Calu3 (cell line): ENCODE measurements around the gene HCN2. TPM values are rescaled to one million over a fixed set of nuclear protein-coding genes. Genes with fewer than 3 reads are reported as not detected.

Source experiments
- BruUV-seq: library from RNA; stranded (reverse); fragments of 400-500 nt; replicated peaks from 2 replicates; lab custom pipeline; 2021; lab: Mats Ljungman, UMichigan
- CTCF ChIA-PET: fragments of 300-600 bp; sonication (Branson Sonifier 250); formaldehyde crosslinking; loops from one replicate; lab custom pipeline; 2022; ENCODE audit warnings: antibody characterized with exemption; lab: Charles Lee
- DNase-seq: peaks from one replicate; pipeline ENCODE4 v3.0.0; 2022
- H3K27ac Mint-ChIP-seq: one replicate; pipeline ENCODE4 v1.8.0; 2022; ENCODE audit warnings: mixed read lengths; ENCODE audit not compliant: unreplicated experiment
- H3K27me3 Mint-ChIP-seq: one replicate; pipeline ENCODE4 v1.8.0; 2022; ENCODE audit warnings: mixed read lengths; ENCODE audit not compliant: unreplicated experiment
- H3K36me3 Mint-ChIP-seq: one replicate; pipeline ENCODE4 v1.8.0; 2022; ENCODE audit warnings: mild to moderate bottlenecking, moderate library complexity, mixed read lengths; ENCODE audit not compliant: insufficient read depth, unreplicated experiment
- H3K4me1 Mint-ChIP-seq: one replicate; pipeline ENCODE4 v1.8.0; 2022; ENCODE audit warnings: mild to moderate bottlenecking, low read depth, mixed read lengths; ENCODE audit not compliant: unreplicated experiment
- H3K4me3 Mint-ChIP-seq: one replicate; pipeline ENCODE4 v1.8.0; 2022; ENCODE audit warnings: mild to moderate bottlenecking, low read depth, moderate library complexity, mixed read lengths; ENCODE audit not compliant: unreplicated experiment
- H3K9me3 Mint-ChIP-seq: one replicate; pipeline ENCODE4 v1.8.0; 2022; ENCODE audit warnings: low read depth, mixed read lengths; ENCODE audit not compliant: unreplicated experiment
- intact Hi-C: fragments of 100-400 bp; cut with micrococcal nuclease; formaldehyde crosslinking; loops from one replicate; pipeline ENCODE4 v1.10.0; 2022; ENCODE audit not compliant: unreplicated experiment
- total RNA-seq: library from RNA; stranded (reverse); gene quantifications from 2 replicates; pipeline ENCODE4 v1.2.3, GENCODE V29; 2022
- TF ChIP-seq, protein P1 (sequence below): fragments of 200-600 bp; IDR thresholded peaks from one replicate; pipeline ENCODE4 v1.8.0; 2022; ENCODE audit warnings: antibody characterized with exemption; ENCODE audit not compliant: unreplicated experiment

Gene HCN2
- total RNA-seq, 1 experiment from 2014 or later, result 0.09 TPM

DNA sequence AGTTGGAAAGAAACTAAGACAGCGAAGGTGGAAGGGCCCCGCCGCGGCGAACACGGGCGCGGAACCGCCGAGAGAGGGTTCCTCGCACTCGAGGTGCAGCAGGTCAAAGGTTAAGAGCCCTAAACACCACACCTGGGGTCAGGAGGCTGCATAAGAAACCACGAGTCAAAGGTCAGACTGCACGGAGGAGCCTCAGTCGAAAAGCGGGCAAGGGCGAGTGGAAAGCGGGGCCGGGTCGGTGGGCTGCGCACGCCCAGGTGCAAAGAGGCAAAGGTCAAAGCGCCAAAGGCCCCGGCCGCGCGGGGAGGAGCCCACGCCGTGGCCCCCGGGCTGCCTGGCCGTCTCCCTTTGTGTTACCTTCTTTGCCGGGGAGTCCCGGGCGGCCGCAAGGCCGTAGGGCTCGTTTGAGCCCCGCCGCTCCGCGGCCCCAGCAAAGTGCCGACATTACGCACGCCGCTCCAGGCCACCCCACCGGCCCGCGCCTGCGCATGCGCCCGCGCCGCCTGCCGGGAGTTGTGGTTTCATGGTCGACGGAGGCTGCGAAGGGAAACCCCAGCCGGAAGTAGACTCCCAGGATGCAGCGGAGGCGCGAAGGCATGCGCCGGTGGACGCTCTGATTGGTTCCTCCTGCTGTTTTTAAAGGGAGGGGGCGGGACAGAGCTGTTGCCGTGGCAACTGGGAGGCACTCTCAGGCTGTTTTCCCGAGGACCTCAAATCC lies 43.5 kb downstream of the HCN2 start, which contains the start of gene POLRMT:
TSS of gene POLRMT (minus strand) at position 470 of the 718 bp plus-strand sequence. CDS start at position 445, 25 bp downstream.
- CTCF ChIA-PET, result interaction anchor here (0.7 kb wide), 1 partner anchor 86 kb away, joined by 3 read pairs; no protein-coding TSS in a partner anchor
- H3K4me1 Mint-ChIP-seq, result no peaks in the 10 kb centered on the region

DNA sequence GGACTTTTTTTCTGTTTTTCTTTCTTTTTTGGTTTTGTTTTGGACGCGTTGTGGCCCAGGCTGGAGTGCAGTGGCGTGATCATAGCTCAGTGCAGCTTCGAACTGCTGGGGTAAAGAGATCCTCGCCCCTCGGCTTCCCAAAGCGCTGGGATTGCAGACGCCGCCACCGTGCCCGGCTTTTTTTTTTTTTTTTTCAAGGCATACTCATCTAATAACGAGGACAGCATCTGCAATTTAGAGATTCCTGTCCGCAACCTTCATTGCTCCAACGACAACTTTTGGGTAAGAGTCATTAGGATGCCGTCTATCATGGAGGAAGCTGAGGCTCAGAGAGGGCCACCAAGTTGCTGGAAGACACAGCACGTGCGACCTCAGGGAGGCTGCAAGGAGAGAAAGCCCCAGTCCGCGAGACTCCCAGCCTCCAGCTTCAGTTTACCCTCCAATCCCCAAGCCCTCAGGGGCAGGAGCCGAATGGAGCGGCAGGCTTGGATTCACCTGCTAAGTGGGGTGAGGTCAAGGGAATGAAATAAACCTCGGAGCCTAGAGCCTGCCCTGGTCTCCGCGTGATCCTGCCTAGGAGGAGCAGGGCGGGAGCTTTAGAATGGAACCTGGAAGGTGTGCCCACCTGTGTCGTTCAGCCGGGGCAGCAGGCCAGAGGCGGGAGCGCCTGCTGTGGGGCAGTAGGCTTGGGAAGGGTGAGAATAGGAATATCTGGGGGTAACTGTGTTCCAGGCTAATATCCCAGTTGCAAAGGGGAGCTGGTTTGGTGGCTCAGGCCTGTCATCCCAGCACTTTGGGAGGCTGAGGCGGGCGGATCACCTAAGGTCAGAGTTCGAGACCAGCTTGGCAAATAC lies 44.3 kb downstream of the HCN2 start:
- peaks cover 40% of the 10 kb centered on the region for H3K36me3 Mint-ChIP-seq
- peak overlapping the region; percentile 88 for H3K4me3 Mint-ChIP-seq
- CTCF ChIA-PET, result interaction anchor here (0.7 kb wide), 2 partner anchors 87 to 840 kb away, joined by 3 read pairs; no protein-coding TSS in a partner anchor
- no peaks in the 10 kb centered on the region for H3K9me3 Mint-ChIP-seq
- DNase-seq, result no peak
- H3K27me3 Mint-ChIP-seq, result peaks cover 3% of the 10 kb centered on the region
- BruUV-seq, result no TSS peak
- intact Hi-C loops, result no loop called here
- TF ChIP-seq, protein P1, sequence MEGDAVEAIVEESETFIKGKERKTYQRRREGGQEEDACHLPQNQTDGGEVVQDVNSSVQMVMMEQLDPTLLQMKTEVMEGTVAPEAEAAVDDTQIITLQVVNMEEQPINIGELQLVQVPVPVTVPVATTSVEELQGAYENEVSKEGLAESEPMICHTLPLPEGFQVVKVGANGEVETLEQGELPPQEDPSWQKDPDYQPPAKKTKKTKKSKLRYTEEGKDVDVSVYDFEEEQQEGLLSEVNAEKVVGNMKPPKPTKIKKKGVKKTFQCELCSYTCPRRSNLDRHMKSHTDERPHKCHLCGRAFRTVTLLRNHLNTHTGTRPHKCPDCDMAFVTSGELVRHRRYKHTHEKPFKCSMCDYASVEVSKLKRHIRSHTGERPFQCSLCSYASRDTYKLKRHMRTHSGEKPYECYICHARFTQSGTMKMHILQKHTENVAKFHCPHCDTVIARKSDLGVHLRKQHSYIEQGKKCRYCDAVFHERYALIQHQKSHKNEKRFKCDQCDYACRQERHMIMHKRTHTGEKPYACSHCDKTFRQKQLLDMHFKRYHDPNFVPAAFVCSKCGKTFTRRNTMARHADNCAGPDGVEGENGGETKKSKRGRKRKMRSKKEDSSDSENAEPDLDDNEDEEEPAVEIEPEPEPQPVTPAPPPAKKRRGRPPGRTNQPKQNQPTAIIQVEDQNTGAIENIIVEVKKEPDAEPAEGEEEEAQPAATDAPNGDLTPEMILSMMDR, result no peak
- peak overlapping the region; percentile 86 for H3K27ac Mint-ChIP-seq
- peaks cover 2% of the 10 kb centered on the region for H3K4me1 Mint-ChIP-seq

More for the DNA sequence above, 43.5 kb downstream of the HCN2 start, which contains the start of gene POLRMT:
- intact Hi-C loops, result no loop called here
- H3K27ac Mint-ChIP-seq, result peak within 1 kb of the TSS; percentile 86
- H3K9me3 Mint-ChIP-seq, result no peaks in the 10 kb centered on the region
- peak within 1 kb of the TSS; percentile 88 for H3K4me3 Mint-ChIP-seq
- TF ChIP-seq, protein P1, result no peak
- H3K36me3 Mint-ChIP-seq, result peaks cover 43% of the 10 kb centered on the region
- H3K27me3 Mint-ChIP-seq, result no peaks in the 10 kb centered on the region
- BruUV-seq, result TSS peak; percentile 45
- DNase-seq, result peak; percentile 92

DNA sequence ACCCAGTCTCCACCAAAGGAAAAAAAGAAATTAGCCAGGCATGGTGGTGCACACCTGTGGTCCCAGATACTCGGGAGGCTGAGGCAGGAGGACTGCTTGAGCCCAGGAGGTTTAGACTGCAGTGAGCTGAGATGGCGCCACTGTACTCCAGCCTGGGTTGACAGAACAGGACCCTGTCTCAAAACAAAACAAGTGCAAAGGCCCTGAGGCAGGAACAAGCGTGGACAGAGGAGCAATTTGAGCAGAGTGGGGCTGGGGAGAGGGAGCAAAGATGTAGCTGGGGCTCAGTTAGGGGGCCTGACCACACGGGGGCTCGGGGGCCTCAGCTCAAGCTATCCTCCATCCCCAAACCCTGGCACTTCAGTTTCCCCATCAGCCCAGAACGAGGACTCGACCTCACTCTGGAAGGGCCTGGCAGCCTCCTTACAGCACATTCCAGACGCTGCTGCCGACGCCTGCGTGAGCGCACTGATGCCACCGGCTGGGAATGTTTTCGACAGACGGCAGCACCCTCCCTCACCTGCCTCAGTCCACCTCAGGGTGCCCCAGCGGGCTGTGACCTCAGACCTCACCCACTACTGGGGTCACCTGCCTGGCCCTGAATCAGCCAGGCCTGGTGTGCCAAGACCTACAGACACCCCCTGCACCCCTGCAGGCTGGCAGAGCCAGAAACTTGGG lies 45.4 kb downstream of the HCN2 start:
- CTCF ChIA-PET, result interaction anchor here (0.7 kb wide), 1 partner anchor 838 kb away, joined by 3 read pairs; no protein-coding TSS in a partner anchor
- intact Hi-C loops, result no loop called here
- no TSS peak for BruUV-seq

More for the DNA sequence above, 45.4 kb downstream of the HCN2 start:
- DNase-seq, result no peak
- Mint-ChIP-seq H3K27ac (no peak overlapping the region), H3K36me3 (peaks cover 41% of the 10 kb centered on the region), H3K9me3 (no peaks in the 10 kb centered on the region), H3K4me1 (peaks cover 10% of the 10 kb centered on the region), H3K27me3 (peaks cover 12% of the 10 kb centered on the region), H3K4me3 (no peak overlapping the region)
- TF ChIP-seq, protein P1, result no peak
